ENCODE measurements around the gene PROB1. TPM values are rescaled to one million over a fixed set of nuclear protein-coding genes. Genes with fewer than 3 reads are reported as not detected.

Gene PROB1
- total and polyA plus RNA-seq, 2 of the 8 experiments (the other 6 are each of a cell fraction or from before 2014, with no cell fraction given), result 0.89 to 3.1 TPM

DNA sequence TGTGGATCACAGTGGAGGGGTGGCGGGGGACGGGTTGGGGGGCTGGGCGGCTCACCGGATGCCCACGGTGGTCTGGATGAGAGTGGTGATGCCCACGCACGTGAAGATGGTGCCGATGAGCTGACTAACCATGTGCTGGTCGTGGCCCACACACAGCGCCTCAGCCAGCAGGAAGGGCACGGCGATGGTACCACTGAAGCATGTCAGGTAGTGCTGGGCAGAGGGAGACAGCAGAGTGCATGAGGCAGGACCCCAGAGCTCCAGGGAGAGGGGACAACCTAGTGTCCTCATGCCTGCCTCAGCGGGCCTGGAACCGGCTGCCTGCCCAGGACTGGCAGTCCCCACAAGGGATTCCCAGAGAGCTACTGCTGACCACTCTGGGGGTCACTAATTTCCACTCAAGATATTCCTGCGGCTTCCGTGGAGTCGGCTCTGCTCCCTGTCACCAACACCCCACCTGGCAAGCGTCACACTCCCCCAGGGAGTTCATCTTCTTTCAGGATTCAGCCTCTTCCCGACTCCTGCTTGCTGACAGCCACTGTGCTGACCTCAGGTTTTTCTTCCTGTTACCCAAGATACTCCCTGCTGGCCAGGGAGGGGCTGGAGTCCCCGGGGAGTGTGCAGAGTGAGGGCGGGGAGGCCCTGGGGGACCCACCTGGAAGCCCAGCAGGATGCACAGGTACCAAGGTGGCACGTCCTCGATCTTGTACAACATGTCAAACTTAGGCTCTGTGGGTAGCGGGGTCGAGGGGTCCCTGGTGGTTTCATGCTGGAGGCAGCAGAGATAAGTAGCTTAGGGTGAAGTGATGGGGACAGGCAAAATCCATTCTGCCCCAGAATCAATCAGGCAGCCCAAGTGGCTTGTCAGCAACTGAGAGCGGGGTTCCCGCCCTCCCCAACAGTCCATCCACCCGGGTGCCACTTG is 12.8 kb downstream of the PROB1 start (continued):
- TF ChIP-seq RFX5 (IDR thresholded peaks at IDR 0.05; ENCODE audit: borderline replicate concordance, low read depth, low read length), result no peak
